ENCODE data around the gene GGT7. TPM values are rescaled to one million over a fixed set of nuclear protein-coding genes. Genes with fewer than 3 reads are reported as not detected.

Gene GGT7
- total RNA-seq, 2 experiments from 2014 or later, result 5.7 to 7.2 TPM

- ChIA-PET POLR2A (no interaction called here), CTCF (interaction anchor here (0.5 to 5.2 kb wide), 10 partner anchors 12 to 836 kb away, joined by 3 to 29 read pairs (median 4); partner anchors contain the start of genes GSS and MYH7B)
- Mint-ChIP-seq H3K4me1 (peaks cover 66% of the 10 kb centered on the region), H3K27ac (peak within 1 kb of the TSS; percentile 90), H3K36me3 (ENCODE audit: low read depth) (peaks cover 4% of the 10 kb centered on the region), H3K9me3 (no peaks in the 10 kb centered on the region), H3K4me3 (peak within 1 kb of the TSS; percentile 93), H3K27me3 (peaks cover 3% of the 10 kb centered on the region)
- DNase-seq, result peak; percentile 99
These were observed 4.0 kb upstream of the GGT7 start, which contains the start of gene ACSS2 for GRCh38 chr20:34876406-34877282. ACSS2 (plus strand) TSS chr20:34876612; CDS start chr20:34876646, 34 bp downstream.

- peaks cover 4% of the 10 kb centered on the region for H3K36me3 Mint-ChIP-seq (ENCODE audit: low read depth)
- peaks cover 71% of the 10 kb centered on the region for H3K4me1 Mint-ChIP-seq
- CTCF ChIA-PET, result interaction anchor here (0.6 to 5.2 kb wide), 14 partner anchors 13 to 570 kb away, joined by 3 to 29 read pairs (median 4); partner anchors contain the start of genes GSS and MYH7B
- peak overlapping the region; percentile 93 for H3K4me3 Mint-ChIP-seq
- H3K9me3 Mint-ChIP-seq, result no peaks in the 10 kb centered on the region
- H3K27me3 Mint-ChIP-seq, result peaks cover 3% of the 10 kb centered on the region
- POLR2A ChIA-PET, result no interaction called here
- DNase-seq, result no peak
- H3K27ac Mint-ChIP-seq, result peak overlapping the region; percentile 84
These were observed 3.2 kb upstream of the GGT7 start for GRCh38 chr20:34875642-34876405.

GRCh38 chr20:34874094-34874654 is 1.5 kb upstream of the GGT7 start:
- peak overlapping the region; percentile 62 for H3K4me3 Mint-ChIP-seq
- no peaks in the 10 kb centered on the region for H3K9me3 Mint-ChIP-seq
- peak overlapping the region; percentile 74 for H3K27ac Mint-ChIP-seq
- ChIA-PET POLR2A (interaction anchor here (0.5 kb wide), 1 partner anchor 79 kb away, joined by 3 read pairs; no protein-coding TSS in a partner anchor), CTCF (interaction anchor here (0.5 to 5.2 kb wide), 14 partner anchors 10 to 486 kb away, joined by 3 to 29 read pairs (median 4); partner anchors contain the start of genes GSS and MYH7B)
- peaks cover 67% of the 10 kb centered on the region for H3K4me1 Mint-ChIP-seq
- peak; percentile 67 for DNase-seq
- H3K36me3 Mint-ChIP-seq (ENCODE audit: low read depth), result peaks cover 3% of the 10 kb centered on the region
- peaks cover 3% of the 10 kb centered on the region for H3K27me3 Mint-ChIP-seq

GRCh38 chr20:34873583-34874093 is 982 bp upstream of the GGT7 start:
- Mint-ChIP-seq H3K27ac (peak overlapping the region; percentile 82), H3K4me1 (peaks cover 65% of the 10 kb centered on the region), H3K9me3 (no peaks in the 10 kb centered on the region), H3K27me3 (peaks cover 3% of the 10 kb centered on the region), H3K36me3 (ENCODE audit: low read depth) (peaks cover 2% of the 10 kb centered on the region), H3K4me3 (peak overlapping the region; percentile 62)
- ChIA-PET POLR2A (interaction anchor here (0.5 kb wide), 1 partner anchor 80 kb away, joined by 3 read pairs; no protein-coding TSS in a partner anchor), CTCF (interaction anchor here (0.8 to 5.2 kb wide), 14 partner anchors 9 to 486 kb away, joined by 3 to 29 read pairs (median 4); partner anchors contain the start of genes GSS and MYH7B)
- DNase-seq, result no peak

- peak overlapping the region; percentile 69 for H3K27ac Mint-ChIP-seq
- H3K27me3 Mint-ChIP-seq, result peaks cover 3% of the 10 kb centered on the region
- peaks cover 54% of the 10 kb centered on the region for H3K4me1 Mint-ChIP-seq
- H3K9me3 Mint-ChIP-seq, result no peaks in the 10 kb centered on the region
- H3K36me3 Mint-ChIP-seq (ENCODE audit: low read depth), result peaks cover 2% of the 10 kb centered on the region
- H3K4me3 Mint-ChIP-seq, result peak overlapping the region; percentile 71
- no peak for DNase-seq
- CTCF ChIA-PET, result interaction anchor here (0.5 to 5.2 kb wide), 10 partner anchors 11 to 224 kb away, joined by 3 to 29 read pairs (median 6); partner anchors contain the start of genes GSS and MYH7B
- POLR2A ChIA-PET, result no interaction called here
These were observed 562 bp downstream of the GGT7 start for GRCh38 chr20:34871966-34872621.

- ChIA-PET POLR2A (no interaction called here), CTCF (interaction anchor here (0.6 to 1.9 kb wide), 4 partner anchors 10 to 156 kb away, joined by 3 to 9 read pairs (median 6); partner anchors contain the start of genes GSS and MYH7B)
- no peak for DNase-seq
- H3K4me1 Mint-ChIP-seq, result peaks cover 50% of the 10 kb centered on the region
- peaks cover 3% of the 10 kb centered on the region for H3K27me3 Mint-ChIP-seq
- peak overlapping the region; percentile 71 for H3K4me3 Mint-ChIP-seq
- no peaks in the 10 kb centered on the region for H3K36me3 Mint-ChIP-seq (ENCODE audit: low read depth)
- peak overlapping the region; percentile 13 for H3K27ac Mint-ChIP-seq
- H3K9me3 Mint-ChIP-seq, result no peaks in the 10 kb centered on the region
These were observed 1.2 kb downstream of the GGT7 start for GRCh38 chr20:34871320-34871926.

- Mint-ChIP-seq H3K36me3 (ENCODE audit: low read depth) (no peaks in the 10 kb centered on the region), H3K4me1 (peaks cover 3% of the 10 kb centered on the region), H3K9me3 (no peaks in the 10 kb centered on the region), H3K27me3 (no peaks in the 10 kb centered on the region), H3K27ac (no peak overlapping the region), H3K4me3 (no peak overlapping the region)
- DNase-seq, result no peak
- POLR2A ChIA-PET, result interaction anchor here (0.7 kb wide), 1 partner anchor 84 kb away, joined by 8 read pairs; no protein-coding TSS in a partner anchor
- CTCF ChIA-PET, result interaction anchor here (0.6 to 1.9 kb wide), 2 partner anchors 10 to 11 kb away, joined by 4 to 6 read pairs; no protein-coding TSS in a partner anchor
These were observed 8.4 kb downstream of the GGT7 start for GRCh38 chr20:34864216-34864615.

- ChIA-PET CTCF (interaction anchor here (1.9 kb wide), 1 partner anchor 11 kb away, joined by 6 read pairs; no protein-coding TSS in a partner anchor), POLR2A (no interaction called here)
- H3K36me3 Mint-ChIP-seq (ENCODE audit: low read depth), result no peaks in the 10 kb centered on the region
These were observed 9.2 kb downstream of the GGT7 start for GRCh38 chr20:34863421-34863965.

GRCh38 chr20:34862724-34863123 is 9.9 kb downstream of the GGT7 start:
- Mint-ChIP-seq H3K27ac (no peak overlapping the region), H3K27me3 (no peaks in the 10 kb centered on the region), H3K9me3 (no peaks in the 10 kb centered on the region), H3K4me3 (no peak overlapping the region), H3K36me3 (ENCODE audit: low read depth) (no peaks in the 10 kb centered on the region), H3K4me1 (peaks cover 3% of the 10 kb centered on the region)
- DNase-seq, result no peak
- CTCF ChIA-PET, result interaction anchor here (0.6 kb wide), 1 partner anchor 330 kb away, joined by 3 read pairs; no protein-coding TSS in a partner anchor
- POLR2A ChIA-PET, result no interaction called here

More at GRCh38 chr20:34863421-34863965, 9.2 kb downstream of the GGT7 start:
- Mint-ChIP-seq H3K27ac (no peak overlapping the region), H3K27me3 (no peaks in the 10 kb centered on the region), H3K9me3 (no peaks in the 10 kb centered on the region), H3K4me3 (no peak overlapping the region), H3K4me1 (peaks cover 3% of the 10 kb centered on the region)
- no peak for DNase-seq

GRCh38 chr20:34861386-34862084 is 11.1 kb downstream of the GGT7 start:
- DNase-seq, result no peak
- ChIA-PET CTCF (interaction anchor here (0.6 to 2.3 kb wide), 4 partner anchors 8 to 280 kb away, joined by 3 to 9 read pairs (median 4); partner anchors contain the start of gene GGT7), POLR2A (no interaction called here)
- H3K27me3 Mint-ChIP-seq, result no peaks in the 10 kb centered on the region
- H3K4me3 Mint-ChIP-seq, result no peak overlapping the region
- no peak overlapping the region for H3K27ac Mint-ChIP-seq
- H3K9me3 Mint-ChIP-seq, result no peaks in the 10 kb centered on the region
- peaks cover 3% of the 10 kb centered on the region for H3K4me1 Mint-ChIP-seq
- H3K36me3 Mint-ChIP-seq (ENCODE audit: low read depth), result no peaks in the 10 kb centered on the region

Measured in activated CD4-positive, alpha-beta T cell treated with anti-CD3 and anti-CD28 coated beads, Interleukin-2, amount 10 ng/mL, durations not matched to agents 7 days and 5 days (primary cell).